K562 (cell line): ENCODE results near the gene BMPER. TPM values are rescaled to one million over a fixed set of nuclear protein-coding genes. Genes with fewer than 3 reads are reported as not detected.

Experiments
- ATAC-seq: fragments of 200-7000 bp; cut with Tn5 transposase; 3 replicates; pipeline ENCODE4 v1.9.1; 2020; ENCODE audit warnings: moderate library complexity
- BruUV-seq: library from RNA; stranded (reverse); fragments of 400-500 nt; replicated peaks from 2 replicates; lab custom pipeline; 2021; lab: Mats Ljungman, UMichigan
- CTCF ChIA-PET: fragments of 300-600 bp; formaldehyde crosslinking; extraction: SDS; loops from one replicate; lab custom pipeline; 2021; ENCODE audit warnings: low intra/inter-chr PET ratio; lab: Yijun Ruan, JAX
- POLR2A ChIA-PET: fragments of 300-600, 350-650 bp; sonication (Branson Sonifier 250); formaldehyde crosslinking; extraction: SDS; loops from one replicate; lab custom pipeline; 2021; ENCODE audit warnings: antibody characterized with exemption, inconsistent platforms; lab: Yijun Ruan, JAX
- DNase-seq, 4 experiments: peaks; one replicate each; pipeline versions ENCODE4 v3.0.0 to v3.0.0-alpha.2; 2011 to 2018; ENCODE audit warnings: low spot score in 3 of 4, mixed read lengths in 3 of 4; ENCODE audit errors: extremely low read depth in 1 of 4
- FAIRE-seq: peaks from 2 replicates; lab custom pipeline; 2011; peaks lifted over from hg19 to GRCh38; lab: Jason Lieb, UNC
- H2AFZ ChIP-seq: 2 replicates; pipeline ENCODE4 v1.6.0; 2011; ENCODE audit warnings: low read depth, low read length, control low read depth, inconsistent platforms
- H3K27ac ChIP-seq: fragments of 200-600 bp; 3 replicates; pipeline ENCODE4 v1.8.0; 2011; ENCODE audit warnings: low read depth, mild to moderate bottlenecking, control low read depth, inconsistent platforms, low read length, moderate library complexity, mixed read lengths; ENCODE audit errors: extremely low read depth
- H3K27me3 ChIP-seq, 2 experiments: fragments of 300-600 bp in 1 of 2; 2 replicates in 1 of 2; 3 replicates in 1 of 2; pipeline versions ENCODE4 v1.6.0 to v1.8.0; 2011; ENCODE audit warnings: inconsistent platforms in 2 of 2, low read length in 2 of 2, mild to moderate bottlenecking in 1 of 2, mixed read lengths in 1 of 2, moderate library complexity in 1 of 2; ENCODE audit not compliant: control insufficient read depth in 2 of 2, insufficient read depth in 2 of 2
- H3K36me3 ChIP-seq: fragments of 300-600 bp; 3 replicates; pipeline ENCODE4 v1.8.0; 2011; ENCODE audit warnings: mild to moderate bottlenecking, low read length, inconsistent platforms; ENCODE audit not compliant: control insufficient read depth, insufficient read depth
- H3K4me1 ChIP-seq, 2 experiments: fragments of 200-600 bp in 1 of 2; replicated peaks in 1 of 2; 2 replicates in 1 of 2; 3 replicates in 1 of 2; pipeline versions ENCODE4 v1.5.1 to v1.8.0; 2011; ENCODE audit warnings: inconsistent platforms in 2 of 2, low read length in 2 of 2, mild to moderate bottlenecking in 1 of 2, mixed read lengths in 1 of 2, moderate library complexity in 1 of 2; ENCODE audit not compliant: control insufficient read depth in 2 of 2, insufficient read depth in 2 of 2
- H3K4me2 ChIP-seq: 2 replicates; pipeline ENCODE4 v1.6.1; 2011; ENCODE audit warnings: low read length, control low read depth, inconsistent platforms, mixed read lengths; ENCODE audit not compliant: insufficient read depth
- H3K4me3 ChIP-seq: fragments of 200-600 bp; sonication (generic), shearing (Covaris generic); 2 replicates; pipeline ENCODE4 v1.5.1; 2016; ENCODE audit warnings: control low read depth, inconsistent platforms
- H3K79me2 ChIP-seq: fragments of 200-600 bp; 3 replicates; pipeline ENCODE4 v1.8.0; 2011; ENCODE audit warnings: low read length, inconsistent platforms; ENCODE audit not compliant: control insufficient read depth, insufficient read depth
- H3K9ac ChIP-seq, 2 experiments: 2 replicates each; pipeline versions ENCODE4 v1.6.0 to v1.6.1; 2011; ENCODE audit warnings: low read depth in 2 of 2, low read length in 2 of 2, control low read depth in 1 of 2, inconsistent platforms in 1 of 2, mild to moderate bottlenecking in 1 of 2, mixed read lengths in 1 of 2; ENCODE audit not compliant: insufficient read depth in 1 of 2
- H3K9me1 ChIP-seq: one replicate; pipeline ENCODE4 v1.6.0; 2011; ENCODE audit warnings: inconsistent platforms, mild to moderate bottlenecking, low read length, moderate library complexity; ENCODE audit not compliant: control insufficient read depth, insufficient read depth
- H3K9me3 ChIP-seq: replicated peaks from 2 replicates; pipeline ENCODE4 v1.5.1; 2011; ENCODE audit warnings: low read depth, low read length, inconsistent platforms; ENCODE audit not compliant: control insufficient read depth, insufficient read depth
- H4K20me1 ChIP-seq: replicated peaks from 2 replicates; pipeline ENCODE4 v1.6.1; 2011; ENCODE audit warnings: low read length, inconsistent platforms, mixed read lengths; ENCODE audit not compliant: control insufficient read depth, insufficient read depth
- ARID2 ChIP-seq: fragments of 450-650 bp; IDR thresholded peaks from 2 replicates; pipeline ENCODE4 v1.6.1; 2017; ENCODE audit warnings: antibody characterized with exemption, mild to moderate bottlenecking
- BCLAF1 ChIP-seq, 2 experiments: fragments of 450-650 bp in 1 of 2; IDR thresholded peaks; 2 replicates each; pipeline ENCODE4 v1.6.1; 2011 to 2017; ENCODE audit warnings: low read depth in 2 of 2, antibody characterized with exemption in 1 of 2, borderline replicate concordance in 1 of 2, low read length in 1 of 2, mild to moderate bottlenecking in 1 of 2, mixed read lengths in 1 of 2; ENCODE audit not compliant: control insufficient read depth in 1 of 2
- E4F1 ChIP-seq: fragments of 250-450 bp; sonication (Bioruptor Pico); IDR thresholded peaks from 2 replicates; pipeline ENCODE4 v1.5.0; 2021; ENCODE audit warnings: mild to moderate bottlenecking, borderline replicate concordance
- HDAC3 ChIP-seq: fragments of 450-650 bp; IDR thresholded peaks from 2 replicates; pipeline ENCODE4 v1.6.1; 2018; ENCODE audit warnings: borderline replicate concordance, mild to moderate bottlenecking, moderate library complexity; ENCODE audit not compliant: partially characterized antibody
- HINFP ChIP-seq: fragments of 450-650 bp; conservative IDR thresholded peaks from 2 replicates; pipeline ENCODE4 v1.6.1; 2016; ENCODE audit warnings: missing genetic modification characterization, low read depth, mild to moderate bottlenecking, control low read depth, missing compliant biosample characterization
- HMGN3 ChIP-seq: IDR thresholded peaks from 2 replicates; pipeline ENCODE4 v1.6.1; 2011; ENCODE audit warnings: borderline replicate concordance, low read depth, mild to moderate bottlenecking, mixed read lengths, low read length; ENCODE audit not compliant: insufficient read length; ENCODE audit errors: extremely low read depth
- ILF3 ChIP-seq: fragments of 450-650 bp; IDR thresholded peaks from 2 replicates; pipeline ENCODE4 v1.6.1; 2018; ENCODE audit warnings: antibody characterized with exemption, mild to moderate bottlenecking, moderate library complexity, borderline replicate concordance
- RBFOX2 ChIP-seq: fragments of 200-400 bp; formaldehyde crosslinking; IDR thresholded peaks from 2 replicates; pipeline ENCODE4 v1.6.1; 2017; ENCODE audit warnings: low read depth, mild to moderate bottlenecking, low read length, moderate library complexity
- TEAD4 ChIP-seq, 2 experiments: sonication (generic) in 1 of 2; formaldehyde crosslinking in 1 of 2; IDR thresholded peaks; 2 replicates each; pipeline versions ENCODE4 v1.6.1 to v1.8.0; 2012 to 2022; ENCODE audit warnings: borderline replicate concordance in 1 of 2, inconsistent platforms in 1 of 2, low read length in 1 of 2, mild to moderate bottlenecking in 1 of 2, missing genetic modification reagents in 1 of 2
- TFAM ChIP-seq: fragments of 250-450 bp; sonication (Bioruptor Pico); conservative IDR thresholded peaks from 2 replicates; pipeline ENCODE4 v1.5.0; 2021; ENCODE audit warnings: mild to moderate bottlenecking, moderate library complexity
- ZNF134 ChIP-seq: fragments of 250-450 bp; sonication (Bioruptor Pico); conservative IDR thresholded peaks from 2 replicates; pipeline ENCODE4 v1.4.0; 2020
- ZNF165 ChIP-seq: fragments of 250-450 bp; sonication (Bioruptor Pico); IDR thresholded peaks from 2 replicates; pipeline ENCODE4 v1.4.0; 2020; ENCODE audit warnings: borderline replicate concordance
- in situ Hi-C: fragments of 300-500 bp; cut with MboI; formaldehyde crosslinking; loops from 4 replicates; pipeline ENCODE4 v1.15.0; 2018; ENCODE audit warnings: inconsistent platforms, mixed read lengths
- intact Hi-C: fragments of 100-400 bp; cut with micrococcal nuclease; formaldehyde crosslinking; loops from 2 replicates; pipeline ENCODE4 v1.14.2; 2022
- polyA plus RNA-seq, 8 experiments: library from polyadenylated mRNA; depleted of rRNA in 4 of 8; stranded (reverse) in 5 of 8; unstranded in 3 of 8; fragments of >200 nt; fragmentation: Nextera tagmentation in 2 of 8; fragmentation: Illumina TruSeq in 1 of 8; extraction: Ambion mirVana in 2 of 8; extraction: Trizol in 1 of 8; gene quantifications; 2 replicates each; pipeline versions ENCODE4 v1.2.1 to v1.2.3, GENCODE V29; 2011 to 2014; ENCODE audit warnings: inconsistent platforms in 1 of 8, missing spikeins in 1 of 8
- total RNA-seq, 7 experiments: library from RNA; depleted of rRNA in 6 of 7; stranded (reverse); fragments of >200 nt in 6 of 7; fragmentation: Illumina TruSeq in 2 of 7; extraction: Trizol in 2 of 7; gene quantifications; 2 replicates each; pipeline versions ENCODE4 v1.2.1 to v1.2.3, GENCODE V29; 2011 to 2021; ENCODE audit warnings: low replicate concordance in 1 of 7

BMPER gene
- total and polyA plus RNA-seq, 9 of the 15 experiments (the other 6 are each of a cell fraction or from before 2014, with no cell fraction given) = not detected

GRCh38 chr7:33919449-33919848, 14.1 kb downstream of the BMPER start:
- DNase-seq = no peak
- no peaks in the 10 kb centered on the region for H3K9me1 ChIP-seq
- H3K36me3 ChIP-seq = no peaks in the 10 kb centered on the region
- in situ Hi-C loops = no loop called here
- no peaks in the 10 kb centered on the region for H3K79me2 ChIP-seq
- H3K4me1 ChIP-seq = no peaks in the 10 kb centered on the region
- no peak for TF ChIP-seq ZNF134 (CRISPR knock-in tag)
- TF ChIP-seq ZNF165 = no peak
- no peak for TF ChIP-seq HMGN3
- TF ChIP-seq RBFOX2 = no peak
- TF ChIP-seq E4F1 (CRISPR knock-in tag) = no peak
- TF ChIP-seq ARID2 = no peak
- no peak for TF ChIP-seq HINFP (tag)
- no peak for TF ChIP-seq TFAM (CRISPR knock-in tag)
- TF ChIP-seq ILF3 = no peak
- TF ChIP-seq TEAD4 (IDR thresholded peaks at IDR 0.05; ENCODE audit: low read length) = no peak
- no peak for TF ChIP-seq TEAD4 (CRISPR knock-in tag; IDR thresholded peaks at IDR 0.05; ENCODE audit: borderline replicate concordance)
- no peak for TF ChIP-seq BCLAF1 (IDR thresholded peaks at IDR 0.05; ENCODE audit: borderline replicate concordance in 1 of 2, control insufficient read depth in 1 of 2, low read depth in 2 of 2, low read length in 1 of 2)
- no peak for TF ChIP-seq HDAC3
- H3K27me3 ChIP-seq = no peaks in the 10 kb centered on the region
- H3K9me3 ChIP-seq = no peaks in the 10 kb centered on the region
- no peak overlapping the region for H3K27ac ChIP-seq
- H4K20me1 ChIP-seq = no peaks in the 10 kb centered on the region
- BruUV-seq = no TSS peak
- ATAC-seq = no peak
- no peak overlapping the region for H2AFZ ChIP-seq
- intact Hi-C loops = no loop called here
- no peak overlapping the region for H3K4me2 ChIP-seq
- H3K4me3 ChIP-seq = no peak overlapping the region
- H3K9ac ChIP-seq = no peak overlapping the region
- POLR2A ChIA-PET = no interaction called here
- CTCF ChIA-PET = no interaction called here
- FAIRE-seq = no peak
